Gastrocnemius medialis (tissue), 4 donors: ENCODE results near the gene MIPOL1.

ENCODE experiments used
- CTCF ChIP-seq, 5 experiments: fragments of 450-650 bp in 3 of 5; fragments of 200-600 bp in 2 of 5; sonication (generic) in 2 of 5; IDR thresholded peaks in 4 of 5; conservative IDR thresholded peaks in 1 of 5; 1 replicate in 4 of 5; 2 replicates in 1 of 5; pipeline ENCODE4 v1.5.1; 2016 to 2019; ENCODE audit warnings: antibody characterized with exemption in 5 of 5, mild to moderate bottlenecking in 3 of 5, moderate library complexity in 3 of 5
- POLR2A ChIP-seq, 2 donors: fragments of 450-650 bp; IDR thresholded peaks; one replicate each; pipeline ENCODE4 v1.6.1; 2017; ENCODE audit warnings: antibody characterized with exemption in 2 of 2, mild to moderate bottlenecking in 2 of 2, moderate library complexity in 2 of 2

DNA sequence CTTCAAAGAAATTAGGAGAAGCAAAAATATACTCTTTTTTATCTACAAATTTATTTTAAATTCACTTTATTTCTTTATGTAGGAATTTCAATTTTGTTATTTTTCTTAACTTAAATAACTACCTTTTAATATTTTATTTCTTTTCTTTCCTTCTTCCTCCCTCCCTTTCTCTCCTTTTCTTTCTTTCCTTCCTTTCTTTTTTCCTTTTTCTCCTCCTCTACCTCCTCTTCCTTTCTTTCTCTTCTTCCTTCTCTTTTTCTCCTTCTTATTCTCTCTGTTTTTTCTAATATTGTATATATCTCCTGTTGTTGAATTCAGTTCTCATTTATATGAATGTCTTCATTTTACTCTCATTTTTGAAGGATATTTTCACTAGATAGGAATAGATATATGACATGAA lies 127.6 kb downstream of the MIPOL1 start:
- TF ChIP-seq POLR2A (IDR thresholded peaks at IDR 0.05) (no peak), CTCF (IDR thresholded peaks at IDR 0.05 in 4 of 5, conservative IDR thresholded peaks at IDR 0.05 in 1 of 5) (no peak)
